ENCODE measurements around the gene STAP2.

- TF ChIP-seq CTCF (IDR thresholded peaks at IDR 0.05) (no peak), EP300 (IDR thresholded peaks at IDR 0.05) (no peak)
Measured at GRCh38 chr19:4284974-4285373, 53.7 kb downstream of the STAP2 start.
